IPS-NIHi11 (cell line): ENCODE data around the gene BOD1L1.

Experiments used
- DNase-seq: peaks from one replicate; pipeline ENCODE4 v3.0.0; 2012; ENCODE audit warnings: mixed read lengths, low spot score

Gene BOD1L1

DNA sequence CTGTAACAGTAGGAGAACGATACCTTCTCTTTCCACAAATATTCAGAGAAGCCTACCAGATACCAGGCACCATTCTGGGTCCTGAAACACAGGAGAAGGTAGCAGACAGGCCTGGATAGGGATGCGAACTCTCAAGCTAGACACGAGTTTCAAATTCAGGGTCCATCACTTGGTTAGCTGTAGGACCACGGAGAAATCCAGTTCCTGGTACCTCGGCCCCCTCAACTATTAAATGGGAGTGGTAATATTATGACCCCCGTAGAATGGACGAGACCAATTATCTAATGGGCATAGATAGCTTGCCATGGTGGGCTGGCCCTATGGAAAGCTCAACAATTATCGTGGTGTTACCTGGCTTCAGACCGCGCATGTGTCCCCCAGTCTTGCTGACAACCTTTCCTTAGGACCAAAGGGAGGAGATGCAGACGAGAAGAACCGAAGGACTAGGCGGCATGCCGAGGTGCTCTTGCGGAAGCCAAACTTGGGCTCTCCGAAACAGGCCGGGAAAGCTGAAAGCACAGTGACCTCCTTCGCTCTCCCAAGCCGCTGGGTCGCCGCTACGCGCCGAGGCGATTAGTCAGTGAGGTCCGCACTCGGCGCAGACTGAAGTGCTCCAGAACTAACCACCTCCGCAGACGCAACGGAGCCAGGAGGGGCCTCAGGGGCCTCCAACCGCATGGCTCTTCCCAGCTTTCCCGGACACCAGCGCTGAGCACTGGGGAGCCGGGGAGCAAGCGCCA, 102.9 kb downstream of the BOD1L1 start:
- no peak for DNase-seq

DNA sequence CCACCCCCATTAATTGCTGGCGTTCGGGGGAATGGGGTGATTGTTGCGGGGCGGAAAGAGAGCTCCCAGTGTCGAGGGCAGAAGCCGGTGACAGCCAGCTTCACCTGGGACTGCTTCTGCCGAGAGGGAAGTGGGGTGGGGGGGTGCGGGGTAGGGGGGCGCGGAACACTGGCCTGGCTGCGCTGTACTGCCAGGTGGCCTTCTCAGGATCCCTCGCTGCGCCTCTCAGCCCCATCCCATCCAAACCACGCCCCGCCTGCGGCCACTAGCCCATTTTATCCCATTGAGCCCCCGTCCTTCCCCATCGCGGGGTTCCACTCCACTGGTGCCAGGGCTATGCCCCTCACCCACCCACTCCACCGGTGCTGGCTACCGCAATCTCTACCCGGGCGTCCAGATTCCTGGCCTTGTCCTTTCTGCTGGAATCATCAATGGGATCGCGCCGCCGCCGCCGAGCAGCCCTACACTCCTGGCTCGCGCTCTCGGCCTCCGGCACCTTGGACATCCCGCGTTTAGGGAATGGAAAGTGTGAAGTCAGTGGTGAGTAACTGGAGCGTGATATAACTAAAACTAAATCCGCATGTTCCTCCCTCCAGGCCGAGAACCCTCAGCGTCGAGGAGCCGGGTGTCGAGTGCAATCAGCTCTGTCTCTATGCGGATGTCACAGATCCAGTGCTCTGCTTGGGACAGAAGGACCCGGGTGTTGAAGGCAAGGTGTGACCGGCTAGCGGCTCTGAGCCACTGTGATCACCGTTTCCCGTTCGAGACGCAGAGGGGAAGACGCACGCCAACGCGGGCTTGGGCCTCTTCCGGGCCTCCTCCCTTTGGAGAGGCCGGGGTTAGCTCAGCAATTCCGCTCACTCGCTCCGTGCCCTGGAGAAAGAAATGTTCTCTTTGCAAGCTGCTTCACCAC, 103.7 kb downstream of the BOD1L1 start:
- no peak for DNase-seq

DNA sequence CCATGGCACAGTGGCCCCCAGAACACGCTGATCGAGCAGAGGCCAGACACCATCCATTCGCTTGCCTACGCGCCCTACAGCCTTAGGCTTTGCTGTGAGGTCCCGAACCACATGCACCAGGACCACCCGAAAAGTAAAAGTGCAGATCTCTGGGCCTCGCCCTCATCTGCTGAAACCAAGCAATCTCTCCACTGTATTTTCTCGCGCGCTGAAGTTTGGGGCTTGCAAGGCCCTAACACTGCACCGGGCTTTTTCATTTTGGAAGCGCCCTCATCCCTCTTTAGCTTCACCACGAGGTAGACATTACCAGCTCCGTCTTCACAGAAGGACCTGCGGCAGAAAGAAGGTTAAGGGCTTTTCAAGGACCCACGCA, 104.4 kb downstream of the BOD1L1 start:
- DNase-seq = no peak

DNA sequence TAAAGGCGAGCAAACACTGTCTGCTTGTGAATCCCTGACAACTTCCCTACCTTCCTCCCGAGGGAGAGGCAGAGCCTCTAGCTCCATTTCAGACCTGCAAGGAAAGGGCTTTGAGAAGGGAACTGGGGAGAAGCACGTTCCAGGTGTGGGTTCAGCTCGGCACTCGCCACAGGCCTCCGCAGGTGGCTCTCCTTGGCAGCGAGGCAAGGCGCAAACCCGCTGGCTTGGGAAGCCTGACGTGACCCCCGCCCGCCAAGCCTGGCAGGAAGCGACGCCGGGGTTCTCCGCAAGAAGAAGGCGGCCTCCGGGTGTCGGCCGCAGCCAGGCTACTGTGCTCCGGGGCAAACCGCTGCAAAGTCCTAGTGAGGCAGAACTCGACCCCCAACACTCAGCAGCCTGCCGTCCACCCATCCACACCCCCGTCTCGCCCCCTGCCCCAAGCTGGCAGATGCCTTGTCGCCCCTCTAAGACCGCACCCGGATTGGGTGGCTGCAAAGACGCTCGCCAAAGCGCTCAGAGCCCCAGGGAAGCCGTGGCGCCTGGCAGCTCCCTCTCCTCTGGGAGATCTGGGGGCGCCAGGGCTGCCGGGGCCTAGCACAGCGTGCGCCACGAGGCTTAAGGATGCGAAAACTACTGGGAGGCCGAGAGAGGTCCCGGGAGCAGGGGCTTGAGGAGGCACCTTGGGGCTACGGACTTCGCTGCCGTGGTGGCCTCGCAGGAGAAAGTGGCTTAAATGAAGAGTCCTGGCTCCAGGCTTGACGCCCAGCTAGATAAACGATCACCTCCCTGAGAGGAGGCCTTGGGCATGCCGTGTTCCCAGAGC, 105.0 kb downstream of the BOD1L1 start:
- no peak for DNase-seq

DNA sequence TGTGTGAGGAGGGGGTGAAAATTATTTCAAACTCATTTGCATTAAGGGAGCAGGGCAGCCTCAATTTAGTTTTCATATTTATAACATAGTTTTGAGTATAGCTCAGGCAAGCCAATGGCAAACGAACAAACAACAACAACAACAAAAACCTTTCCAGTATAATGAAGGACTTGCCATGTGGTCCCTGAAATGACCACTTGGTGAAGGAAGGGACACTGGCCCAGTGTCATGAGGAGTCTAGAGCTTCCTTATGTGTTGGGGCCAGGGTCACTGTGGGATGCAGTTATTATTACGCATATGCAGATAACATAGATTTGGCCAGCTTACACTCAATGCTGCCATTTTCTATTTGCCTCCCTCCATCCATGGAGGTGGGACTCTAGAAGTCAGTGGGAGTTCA, 106.5 kb downstream of the BOD1L1 start:
- DNase-seq = no peak
